Measurements from ENCODE around the gene MSANTD2.

GRCh38 chr11:124830749-124831148 is 30.5 kb upstream of the MSANTD2 start:
- TF ChIP-seq TAF1 (IDR thresholded peaks at IDR 0.05; ENCODE audit: low read depth): no peak
- TF ChIP-seq REST (IDR thresholded peaks at IDR 0.05; ENCODE audit: low read depth): no peak
- no peak for TF ChIP-seq FOXM1 (IDR thresholded peaks at IDR 0.05; ENCODE audit: borderline replicate concordance, low read depth)
